Right cardiac atrium (tissue), 5 donors: ENCODE measurements around the gene FMN1. TPM values are rescaled to one million over a fixed set of nuclear protein-coding genes. Genes with fewer than 3 reads are reported as not detected.
"Not testable (repeated sequence)": the region's sequence is repeated elsewhere in the genome, so short reads cannot be mapped to it uniquely, and the experiment has no call there.

Experiments used
- ATAC-seq, 2 donors: fragments of 200-7000 bp; cut with Tn5 transposase; one replicate each; pipeline versions ENCODE4 v1.8.0 to v1.9.1; 2020; ENCODE audit warnings: moderate library complexity in 2 of 2, mild to moderate bottlenecking in 1 of 2
- DNase-seq, 3 donors: peaks; one replicate each; pipeline ENCODE4 v3.0.0-alpha.2; 2020
- H3K27ac ChIP-seq: one replicate; pipeline ENCODE4 v1.5.1; 2013; ENCODE audit warnings: mild to moderate bottlenecking, low read length, control low read depth, moderate library complexity
- H3K27me3 ChIP-seq: one replicate; pipeline ENCODE4 v1.6.1; 2013; ENCODE audit not compliant: control insufficient read depth, insufficient read depth
- H3K4me1 ChIP-seq: one replicate; pipeline ENCODE4 v1.6.1; 2013; ENCODE audit warnings: low read length; ENCODE audit not compliant: control insufficient read depth, insufficient read depth
- H3K4me3 ChIP-seq: one replicate; pipeline ENCODE4 v1.5.1; 2013; ENCODE audit warnings: low read length, control low read depth
- H3K9me3 ChIP-seq: one replicate; pipeline ENCODE4 v1.6.1; 2013; ENCODE audit warnings: low read length; ENCODE audit not compliant: control insufficient read depth
- WGBS: extraction: QIAGEN DNeasy Blood & Tissue Kit; methylation state at CpG from one replicate; pipeline ENCODE4 v1.1.7; 2013; 5-methylcytosine and 5-hydroxymethylcytosine counted together
- intact Hi-C, 4 donors: fragments of 100-400 bp; cut with DNase I; formaldehyde crosslinking; loops; one replicate each; pipeline versions ENCODE4 v1.11.0 to v1.14.0; 2022 to 2023
- polyA plus RNA-seq: library from polyadenylated mRNA; stranded (reverse); fragments of 200-250 nt; gene quantifications from one replicate; pipeline ENCODE4 v1.2.3, GENCODE V29; 2013
- total RNA-seq, 4 donors: library from RNA; stranded (reverse); fragmentation: NEBNext Ultra II Directional; extraction: Animal tissue kit (Norgen Biotek cat#: 25700); gene quantifications; one replicate each; pipeline ENCODE4 v1.2.1, GENCODE V29; 2021
- donor health status: healthy with polysubstance abuse.
- donor health status: DM: no; HTN: yes; CAD: no.
- donor health status: DM: no; HTN: no; CAD: no.
- donor health status: DM: no; HTN: yes; CAD: no; lungs with severe emphysema.
- donor health status: DM: yes; HTN: yes; CAD: no.

FMN1 gene
- total and polyA plus RNA-seq, 5 donors: 0.63 to 8.5 (median 3.5) TPM

DNA sequence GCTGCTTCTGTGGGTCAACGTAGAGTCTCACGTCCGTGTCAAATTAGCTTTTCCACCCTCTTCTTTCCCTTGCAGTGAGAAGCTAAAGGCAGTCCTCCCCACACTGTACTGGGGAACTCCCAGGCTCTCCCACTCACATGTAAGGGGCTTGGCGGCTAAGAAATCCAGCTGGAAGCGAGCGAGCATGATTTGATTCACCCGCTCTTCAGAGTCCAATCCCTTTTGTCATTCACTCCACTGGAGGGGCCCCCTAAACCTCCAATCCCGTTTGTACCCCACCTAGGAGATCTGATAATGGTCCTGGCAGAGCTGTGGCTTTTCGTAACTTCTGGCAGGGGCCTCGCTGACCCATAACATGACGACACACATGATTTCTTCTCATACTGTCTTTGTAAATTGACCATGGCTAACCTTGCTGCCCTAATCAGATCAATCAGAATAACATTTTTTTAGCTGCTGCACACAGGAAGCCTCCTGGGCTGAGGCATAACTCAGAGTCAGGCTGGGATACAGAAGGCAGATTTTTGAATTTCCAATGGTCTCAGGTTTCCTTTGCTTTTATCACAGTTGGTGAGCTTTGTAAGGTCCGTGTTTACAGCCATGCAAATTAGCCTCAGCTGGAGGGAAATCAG lies 241.5 kb downstream of the FMN1 start:
- Histone ChIP-seq H3K9me3 (no peaks in the 10 kb centered on the region), H3K27me3 (no peaks in the 10 kb centered on the region), H3K27ac (no peak overlapping the region), H3K4me1 (peaks cover 4% of the 10 kb centered on the region), H3K4me3 (no peak overlapping the region)
- 53% methylated on average over 12 of the region's 12 CpGs for WGBS
- intact Hi-C loops: loop anchor here in 2 of 4 donors (10.0 kb wide), 2 partner anchors 108 to 288 kb away; no protein-coding TSS in a partner anchor
- DNase-seq: peak; percentile 11 to 49 (median 14)
- ATAC-seq: peak; percentile 23 to 29

DNA sequence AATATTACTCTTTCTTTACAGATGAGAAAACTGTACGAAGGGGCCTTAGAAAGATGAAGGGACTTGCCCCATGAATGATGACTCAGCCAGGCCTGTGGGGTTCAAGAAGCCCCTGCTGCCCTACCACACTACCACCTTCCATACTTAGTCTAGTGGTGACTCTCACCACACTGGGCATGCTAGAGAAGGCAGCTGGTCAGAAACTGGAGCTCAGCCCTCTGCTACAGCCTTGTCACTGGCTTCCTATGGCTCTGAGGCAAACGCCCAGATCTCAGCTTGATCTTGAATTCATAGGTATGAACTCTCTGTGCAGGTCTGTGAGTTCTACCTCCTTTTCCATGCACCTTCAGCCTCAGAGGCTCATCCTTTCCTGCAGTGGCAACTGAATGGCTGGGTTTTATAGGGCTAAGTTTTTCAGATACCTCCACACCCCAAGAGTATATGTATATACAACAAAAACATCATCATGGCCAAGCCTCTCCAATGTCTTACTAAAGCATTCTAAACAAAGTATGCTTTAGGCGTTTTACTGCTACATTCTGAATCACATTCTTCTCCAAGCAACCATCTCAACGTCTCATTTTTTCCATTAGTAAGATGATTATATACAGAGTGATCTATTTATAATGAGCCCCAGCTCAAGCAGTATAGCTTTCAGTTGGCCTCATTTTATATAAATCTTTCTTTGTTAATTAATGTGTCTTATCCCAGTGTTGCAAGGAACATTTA lies 242.6 kb downstream of the FMN1 start:
- no peak for ATAC-seq

DNA sequence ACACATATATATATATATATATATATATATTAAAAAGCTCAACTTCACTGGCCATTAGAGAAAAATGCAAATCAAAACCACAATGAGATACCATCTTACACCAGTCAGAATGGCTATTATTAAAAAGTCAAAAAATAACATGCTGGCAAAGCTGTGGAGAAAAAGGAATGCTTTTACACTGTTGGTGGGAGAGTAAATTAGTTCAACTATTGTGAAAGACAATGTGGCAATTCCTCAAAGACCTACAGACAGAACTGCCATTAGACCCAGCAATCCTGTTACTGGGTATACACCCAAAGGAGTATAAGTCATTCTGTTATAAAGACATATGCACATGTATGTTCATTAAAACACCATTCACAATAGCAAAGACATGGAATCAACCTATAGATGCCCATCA lies 244.5 kb downstream of the FMN1 start:
- DNase-seq, H3K4me1 ChIP-seq, H3K27ac ChIP-seq, H3K27me3 ChIP-seq, ATAC-seq, H3K4me3 ChIP-seq, H3K9me3 ChIP-seq: not testable (repeated sequence)
- intact Hi-C loops: loop anchor here in 2 of 4 donors (10.0 kb wide), 2 partner anchors 105 to 285 kb away; no protein-coding TSS in a partner anchor

More for the DNA sequence above, 242.6 kb downstream of the FMN1 start:
- H3K27ac ChIP-seq: no peak overlapping the region
- DNase-seq: no peak
- H3K4me1 ChIP-seq: peaks cover 4% of the 10 kb centered on the region
- 64% methylated on average over 4 of the region's 4 CpGs for WGBS
- no peaks in the 10 kb centered on the region for H3K27me3 ChIP-seq
- intact Hi-C loops: loop anchor here in 2 of 4 donors (10.0 kb wide), 2 partner anchors 107 to 287 kb away; no protein-coding TSS in a partner anchor
- H3K9me3 ChIP-seq: no peaks in the 10 kb centered on the region
- no peak overlapping the region for H3K4me3 ChIP-seq

DNA sequence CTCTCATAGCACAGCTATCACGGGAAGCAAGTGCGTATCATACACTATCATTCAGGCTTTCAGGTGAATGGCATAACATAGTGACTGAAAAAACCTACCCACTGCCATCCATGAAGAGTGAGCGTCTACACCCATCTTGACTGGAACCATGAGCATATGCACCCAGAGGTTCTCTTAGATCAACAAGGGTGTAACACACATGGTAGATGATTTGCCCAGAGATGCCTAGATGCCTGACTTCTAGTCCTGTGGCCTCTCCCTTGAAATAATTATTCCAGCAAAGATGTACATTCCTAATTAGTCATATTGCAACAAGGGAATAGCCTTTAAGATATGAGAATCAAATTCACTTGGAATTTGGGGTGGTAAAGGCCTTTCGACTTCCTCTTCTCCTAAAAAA lies 248.3 kb downstream of the FMN1 start:
- Histone ChIP-seq H3K4me1 (peaks cover 2% of the 10 kb centered on the region), H3K4me3 (no peak overlapping the region), H3K9me3 (no peaks in the 10 kb centered on the region), H3K27ac (no peak overlapping the region), H3K27me3 (no peaks in the 10 kb centered on the region)
- intact Hi-C loops: no loop called here
- no peak for DNase-seq
- no peak for ATAC-seq
- 92% methylated on average over 4 of the region's 4 CpGs for WGBS

DNA sequence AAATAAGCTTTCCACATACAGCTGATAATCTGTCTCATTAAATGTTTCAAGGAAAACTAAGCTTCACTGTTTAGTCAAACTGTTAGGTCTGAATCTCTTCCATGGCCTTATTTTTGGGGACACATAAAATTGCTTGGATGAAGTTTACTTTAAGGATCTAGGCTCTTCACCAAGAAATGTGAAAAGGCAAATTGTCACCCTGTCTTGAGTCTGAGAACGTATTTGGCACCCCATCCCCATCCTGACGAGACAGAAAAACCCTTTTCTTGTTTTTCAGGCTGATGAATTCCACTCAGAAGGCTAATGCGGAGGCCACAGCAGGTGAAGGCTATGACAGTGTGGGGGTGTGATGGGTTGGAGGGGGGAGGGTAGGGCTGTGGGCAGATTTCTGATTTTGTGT lies 250.1 kb downstream of the FMN1 start:
- DNase-seq (no peak), ATAC-seq (no peak)
- Histone ChIP-seq H3K27me3 (no peaks in the 10 kb centered on the region), H3K4me1 (peaks cover 2% of the 10 kb centered on the region), H3K4me3 (no peak overlapping the region), H3K9me3 (no peaks in the 10 kb centered on the region), H3K27ac (no peak overlapping the region)
- intact Hi-C loops: no loop called here
- WGBS: 60% methylated on average over 3 of the region's 3 CpGs

DNA sequence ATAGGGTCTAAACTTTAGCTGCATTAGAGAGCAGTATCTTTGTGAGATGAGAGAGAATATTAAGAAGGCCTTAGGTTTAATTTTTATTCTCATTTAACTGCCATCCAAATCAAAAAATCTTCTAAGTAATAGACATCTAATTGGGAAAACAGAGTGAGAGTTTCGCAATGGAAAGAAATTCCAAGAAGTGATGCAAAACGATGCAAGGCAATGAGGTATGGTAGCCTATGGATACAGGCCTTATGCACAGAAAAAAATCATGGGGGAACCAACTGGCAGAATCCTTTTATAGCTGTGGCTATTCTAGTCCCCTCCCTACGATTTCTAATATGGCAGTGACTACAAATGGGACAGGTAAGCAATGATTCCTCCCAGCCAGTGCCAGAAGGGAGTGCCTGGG lies 250.8 kb downstream of the FMN1 start:
- intact Hi-C loops: no loop called here
- ATAC-seq (no peak), DNase-seq (no peak)
- 80% methylated on average over 3 of the region's 3 CpGs for WGBS
- no peak overlapping the region for H3K27ac ChIP-seq
- peaks cover 2% of the 10 kb centered on the region for H3K4me1 ChIP-seq
- no peak overlapping the region for H3K4me3 ChIP-seq
- no peaks in the 10 kb centered on the region for H3K9me3 ChIP-seq
- H3K27me3 ChIP-seq: no peaks in the 10 kb centered on the region

DNA sequence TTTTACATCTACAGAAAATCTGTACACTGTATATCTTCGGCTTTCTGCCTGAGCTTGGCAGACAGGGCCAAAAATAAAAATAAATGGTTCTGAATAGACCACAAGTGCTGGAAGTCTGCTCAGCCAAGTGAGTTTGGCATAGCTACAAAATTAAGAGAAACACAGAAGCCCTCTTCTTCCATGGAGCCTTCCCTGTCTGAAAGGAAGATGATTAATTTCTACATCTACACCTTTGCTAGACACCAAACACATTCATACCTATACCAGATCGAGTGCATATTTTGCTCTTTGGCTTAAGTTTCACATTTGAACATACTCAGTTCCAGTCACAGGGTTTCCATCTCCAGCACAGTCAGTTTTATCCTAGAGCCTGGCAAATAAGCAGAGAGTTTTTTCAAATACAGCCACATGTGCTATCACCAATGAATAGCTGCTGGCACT lies 252.1 kb downstream of the FMN1 start:
- no peak overlapping the region for H3K4me3 ChIP-seq
- intact Hi-C loops: no loop called here
- H3K27ac ChIP-seq: no peak overlapping the region
- 38% methylated on average over 2 of the region's 2 CpGs for WGBS
- no peaks in the 10 kb centered on the region for H3K27me3 ChIP-seq
- peaks cover 2% of the 10 kb centered on the region for H3K4me1 ChIP-seq
- ATAC-seq: peak in 1 of 2 donors; percentile 64
- DNase-seq: no peak
- no peaks in the 10 kb centered on the region for H3K9me3 ChIP-seq

DNA sequence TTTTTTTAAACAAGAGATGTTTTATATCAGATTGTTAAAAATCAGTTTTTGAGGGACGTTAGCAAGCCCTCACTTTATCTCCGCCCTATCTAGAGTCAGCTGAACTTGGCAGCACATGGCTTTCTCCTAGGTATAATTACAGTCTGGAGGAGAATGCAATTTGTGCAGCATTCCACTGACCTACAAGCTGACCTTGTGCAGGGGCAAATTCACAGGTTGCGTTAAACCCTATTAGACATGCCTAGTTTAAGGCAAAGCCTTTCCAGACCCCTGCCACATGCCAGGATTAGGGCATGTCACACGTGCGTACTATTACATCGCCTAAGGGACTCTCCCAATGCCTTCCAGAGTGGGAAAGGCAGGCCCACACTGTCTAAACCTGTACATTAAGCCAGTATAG lies 252.7 kb downstream of the FMN1 start:
- DNase-seq (no peak), ATAC-seq (no peak)
- peaks cover 2% of the 10 kb centered on the region for H3K4me1 ChIP-seq
- H3K27ac ChIP-seq: no peak overlapping the region
- no peaks in the 10 kb centered on the region for H3K27me3 ChIP-seq
- no peaks in the 10 kb centered on the region for H3K9me3 ChIP-seq
- WGBS: 68% methylated on average over 6 of the region's 6 CpGs
- H3K4me3 ChIP-seq: no peak overlapping the region
- intact Hi-C loops: no loop called here

DNA sequence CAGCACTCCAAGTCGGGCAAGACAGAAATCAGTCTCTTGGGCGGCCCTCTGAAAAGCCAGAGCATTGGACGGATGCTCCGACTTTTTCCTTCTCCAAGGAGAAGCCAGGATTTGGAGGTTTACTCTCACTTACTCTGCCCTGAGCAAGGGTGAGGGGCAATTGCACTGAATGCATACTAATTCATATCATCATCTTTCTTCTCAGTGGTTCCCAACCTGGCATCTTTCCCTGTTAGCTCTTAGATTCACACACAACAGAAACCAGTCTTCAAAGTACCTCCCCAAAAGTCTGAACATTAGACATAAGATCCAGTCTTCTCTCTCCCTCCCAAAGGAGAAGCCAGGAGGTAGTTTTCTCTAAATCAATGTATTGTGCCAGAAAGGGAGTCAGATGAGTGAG lies 257.5 kb downstream of the FMN1 start:
- DNase-seq (no peak), ATAC-seq (no peak)
- intact Hi-C loops: no loop called here
- H3K27me3 ChIP-seq: no peaks in the 10 kb centered on the region
- no peaks in the 10 kb centered on the region for H3K4me1 ChIP-seq
- no peaks in the 10 kb centered on the region for H3K9me3 ChIP-seq
- no peak overlapping the region for H3K4me3 ChIP-seq
- WGBS: 88% methylated on average over 4 of the region's 4 CpGs
- H3K27ac ChIP-seq: no peak overlapping the region

DNA sequence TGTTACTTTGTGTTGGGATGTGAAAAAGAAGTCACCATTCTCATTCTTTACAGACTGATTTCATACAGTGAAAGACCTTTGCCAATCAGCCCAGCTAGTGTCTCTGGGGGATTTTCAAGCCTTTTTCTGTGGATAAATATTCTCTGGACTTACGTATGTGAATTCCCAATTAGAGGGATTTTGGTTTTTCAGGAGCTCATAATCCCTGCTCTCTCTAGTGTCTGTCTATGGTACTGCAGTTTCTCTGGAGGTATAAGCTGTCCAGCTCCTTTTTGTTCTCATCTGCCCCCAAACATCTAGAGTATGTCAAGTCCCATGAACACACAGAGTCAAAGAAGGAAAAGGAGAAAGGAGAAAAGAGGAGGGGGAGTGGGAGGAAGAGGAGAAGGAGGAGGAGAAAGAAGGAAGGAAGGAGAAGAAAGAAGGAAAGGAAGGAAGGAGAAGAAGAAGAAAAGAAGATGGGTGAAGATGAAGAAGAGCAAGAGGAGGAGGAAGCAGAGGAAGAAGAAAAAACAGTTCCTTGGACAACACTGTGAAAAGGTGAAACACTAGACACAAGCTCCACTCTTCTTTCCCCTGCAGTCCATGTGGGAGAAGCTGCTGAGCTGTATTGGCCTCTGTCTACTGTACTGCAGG lies 258.1 kb downstream of the FMN1 start:
- H3K27ac ChIP-seq: no peak overlapping the region
- H3K27me3 ChIP-seq: no peaks in the 10 kb centered on the region
- ATAC-seq: no peak
- no peak for DNase-seq
- intact Hi-C loops: no loop called here
- WGBS: 26% methylated on average over 1 of the region's 1 CpG
- no peaks in the 10 kb centered on the region for H3K9me3 ChIP-seq
- no peak overlapping the region for H3K4me3 ChIP-seq
- H3K4me1 ChIP-seq: no peaks in the 10 kb centered on the region

DNA sequence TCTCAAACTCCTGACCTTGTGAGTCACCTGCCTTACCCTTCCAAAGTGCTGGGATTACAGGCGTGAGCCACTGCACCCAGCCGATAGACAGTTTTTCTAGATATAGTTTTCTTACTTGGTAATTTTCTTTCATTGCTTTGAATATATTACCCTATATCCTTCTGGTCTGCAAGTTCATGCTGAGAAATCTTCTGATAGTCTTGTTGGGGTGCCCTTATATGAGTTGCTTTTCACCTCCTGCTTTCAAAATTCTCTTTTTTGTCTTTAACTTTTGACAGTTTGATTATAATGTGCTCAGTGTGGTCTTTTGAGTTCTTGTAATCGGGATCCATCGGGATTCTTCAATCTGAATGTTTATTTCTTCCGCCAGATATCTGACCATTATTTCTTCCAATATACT lies 259.4 kb downstream of the FMN1 start:
- H3K4me1 ChIP-seq: no peaks in the 10 kb centered on the region
- DNase-seq (no peak), ATAC-seq (no peak)
- intact Hi-C loops: no loop called here
- H3K27me3 ChIP-seq: no peaks in the 10 kb centered on the region
- H3K9me3 ChIP-seq: no peaks in the 10 kb centered on the region
- H3K27ac ChIP-seq: no peak overlapping the region
- 95% methylated on average over 5 of the region's 5 CpGs for WGBS
- H3K4me3 ChIP-seq: no peak overlapping the region
